ENCODE results near the gene PSMB10. TPM values are rescaled to one million over a fixed set of nuclear protein-coding genes. Genes with fewer than 3 reads are reported as not detected.

The PSMB10 gene
- total and polyA plus RNA-seq, 2 of the 4 experiments (the other 2 are of a cell fraction): 28.7 to 36.7 TPM

GRCh38 chr16:67943619-67944504, 7.2 kb upstream of the PSMB10 start, which contains the start of gene LCAT (continued):
- no peak for TF ChIP-seq ELK1 (IDR thresholded peaks at IDR 0.05; ENCODE audit: borderline replicate concordance, low read depth, low read length)

- Histone ChIP-seq H3K9me1 (ENCODE audit: insufficient read depth, low read length) (no peaks in the 10 kb centered on the region; the same call in 1 of the 2 replicates), H4K8ac (ENCODE audit: low read depth in 2 of 2, low read length in 2 of 2) (no peak overlapping the region), H2AK9ac (replicated peaks; ENCODE audit: low read depth, low read length, poor library complexity) (no peak overlapping the region), H3K14ac (replicated peaks; ENCODE audit: low read depth, low read length) (no peak overlapping the region), H3K56ac (ENCODE audit: extremely low read depth, insufficient read depth, low read length) (no peak overlapping the region), H3K9me3 (ENCODE audit: control insufficient read depth, insufficient read depth, low read length) (no peaks in the 10 kb centered on the region), H3K4me1 (ENCODE audit: control insufficient read depth, insufficient read depth, low read length) (no peaks in the 10 kb centered on the region), H3K4me3 (ENCODE audit: insufficient read depth, low read depth, low read length) (no peak overlapping the region), H2BK15ac (ENCODE audit: low read depth, low read length) (no peak overlapping the region), H2BK120ac (ENCODE audit: low read depth, low read length) (no peak overlapping the region), H3K9ac (ENCODE audit: low read depth, low read length) (no peak overlapping the region), H3K4ac (ENCODE audit: low read depth, low read length) (no peak overlapping the region), H2AK5ac (ENCODE audit: low read depth, low read length) (no peak overlapping the region), H2AFZ (replicated peaks; ENCODE audit: low read length, poor library complexity) (peak overlapping the region; percentile 14), H3K18ac (ENCODE audit: low read depth, low read length) (no peak overlapping the region), H3K36me3 (ENCODE audit: control insufficient read depth, insufficient read depth, low read length) (peaks cover 85% of the 10 kb centered on the region), H4K91ac (ENCODE audit: insufficient read depth, low read depth, low read length) (no peak overlapping the region), H2BK5ac (ENCODE audit: low read depth, low read length, poor library complexity, severe bottlenecking) (no peak overlapping the region), H3K79me1 (ENCODE audit: low read depth in 1 of 2, low read length in 2 of 2) (peaks cover 14 to 79% of the 10 kb centered on the region in 2 experiments), H3K4me2 (ENCODE audit: low read depth, low read length) (no peak overlapping the region), H3K27me3 (ENCODE audit: control insufficient read depth, insufficient read depth, low read length) (no peaks in the 10 kb centered on the region), H4K20me1 (ENCODE audit: insufficient read depth, low read length) (peaks cover 61% of the 10 kb centered on the region), H2BK20ac (ENCODE audit: low read depth, low read length) (no peak overlapping the region), H4K5ac (ENCODE audit: low read depth, low read length) (no peak overlapping the region), H3K27ac (ENCODE audit: insufficient read depth, low read length) (no peak overlapping the region), H3K23ac (ENCODE audit: low read depth, low read length) (no peak overlapping the region)
- intact Hi-C loops (cut with micrococcal nuclease) (no loop called here), in situ Hi-C loops (cut with MboI; ENCODE audit: low sequenced_read_pairs) (loop anchor here (25.0 kb wide), 1 partner anchor 406 kb away; the partner anchor contains the start of gene RIPOR1), dilution Hi-C loops (cut with HindIII; ENCODE audit: low sequenced_read_pairs, unreplicated experiment) (no loop called here)
- ChIA-PET POLR2A (ENCODE audit: unreplicated experiment) (no interaction called here), CTCF (no interaction called here)
- no TSS peak for BruUV-seq (replicated peaks)
- TF ChIP-seq POLR2A (IDR thresholded peaks at IDR 0.05; ENCODE audit: low read depth, low read length): no peak
- no peak for TF ChIP-seq USF2 (IDR thresholded peaks at IDR 0.05; ENCODE audit: low read depth, low read length)
- no peak for TF ChIP-seq MAZ (IDR thresholded peaks at IDR 0.05; ENCODE audit: borderline replicate concordance, low read depth, low read length)
- TF ChIP-seq RFX5 (IDR thresholded peaks at IDR 0.05; ENCODE audit: low read depth, low read length): no peak
- no peak for TF ChIP-seq FOS (IDR thresholded peaks at IDR 0.05; ENCODE audit: low read depth, low read length)
- no peak for TF ChIP-seq CEBPB (IDR thresholded peaks at IDR 0.05; ENCODE audit: low read depth, low read length)
- no peak for TF ChIP-seq SMC3 (IDR thresholded peaks at IDR 0.05; ENCODE audit: low read depth, low read length)
- no peak for TF ChIP-seq ELK1 (IDR thresholded peaks at IDR 0.05; ENCODE audit: borderline replicate concordance, low read depth, low read length)
- no peak for TF ChIP-seq BHLHE40 (IDR thresholded peaks at IDR 0.05; ENCODE audit: low read depth, low read length)
- no peak for TF ChIP-seq RAD21 (IDR thresholded peaks at IDR 0.05; ENCODE audit: low read length)
- no peak for TF ChIP-seq RCOR1 (IDR thresholded peaks at IDR 0.05; ENCODE audit: insufficient replicate concordance, low read length)
- TF ChIP-seq NFE2L2 (IDR thresholded peaks at IDR 0.05; ENCODE audit: low read depth, low read length): no peak
- TF ChIP-seq MAFK (IDR thresholded peaks at IDR 0.05; ENCODE audit: low read depth, low read length): no peak
- ATAC-seq (ENCODE audit: low read depth) (no peak), DNase-seq (no peak)
- WGBS, 2 experiments (ENCODE audit: extremely low coverage in 2 of 2, insufficient read length in 1 of 2): 80% methylated on average over 1 of the region's 6 CpGs; no CpG with 5 or more reads in 1 of the 2 experiments
Measured at GRCh38 chr16:67943256-67943618, 6.6 kb upstream of the PSMB10 start.

All from IMR-90 (cell line).